ENCODE data around the gene CDS2.

Gene CDS2

GRCh38 chr20:5153612-5154542 lies 27.1 kb downstream of the CDS2 start:
- DNase-seq, result no peak

GRCh38 chr20:5154543-5154925 lies 27.7 kb downstream of the CDS2 start:
- DNase-seq, result no peak

GRCh38 chr20:5155404-5155803 lies 28.6 kb downstream of the CDS2 start:
- no peak for DNase-seq

GRCh38 chr20:5156675-5157448 lies 30.1 kb downstream of the CDS2 start:
- no peak for DNase-seq

GRCh38 chr20:5159928-5160327 lies 33.1 kb downstream of the CDS2 start:
- DNase-seq, result no peak

- DNase-seq, result no peak
Measured at GRCh38 chr20:5160882-5161281, 34.1 kb downstream of the CDS2 start.

GRCh38 chr20:5161536-5162164 lies 34.8 kb downstream of the CDS2 start:
- DNase-seq, result no peak

- DNase-seq, result no peak
Measured at GRCh38 chr20:5164645-5165625, 38.1 kb downstream of the CDS2 start.

GRCh38 chr20:5168651-5169396 lies 42.0 kb downstream of the CDS2 start:
- peak; percentile 27 for DNase-seq

- DNase-seq, result peak; percentile 90
Measured at GRCh38 chr20:5170341-5170740, 43.5 kb downstream of the CDS2 start.

- peak; percentile 94 for DNase-seq
Measured at GRCh38 chr20:5171064-5171789, 44.4 kb downstream of the CDS2 start.

- DNase-seq, result peak; percentile 38
Measured at GRCh38 chr20:5171790-5172164, 45.0 kb downstream of the CDS2 start.

GRCh38 chr20:5172167-5172601 lies 45.4 kb downstream of the CDS2 start:
- no peak for DNase-seq

GRCh38 chr20:5172903-5173463 lies 46.2 kb downstream of the CDS2 start:
- DNase-seq, result no peak

- no peak for DNase-seq
Measured at GRCh38 chr20:5173751-5174150, 46.9 kb downstream of the CDS2 start.

- DNase-seq, result no peak
Measured at GRCh38 chr20:5177071-5177470, 50.3 kb downstream of the CDS2 start.

GRCh38 chr20:5178046-5178445 lies 51.2 kb downstream of the CDS2 start:
- DNase-seq, result no peak

- no peak for DNase-seq
Measured at GRCh38 chr20:5180421-5180820, 53.6 kb downstream of the CDS2 start.

GRCh38 chr20:5180933-5181332 lies 54.1 kb downstream of the CDS2 start:
- DNase-seq, result no peak

GRCh38 chr20:5181492-5181891 lies 54.7 kb downstream of the CDS2 start:
- DNase-seq, result no peak
